GM13976 (cell line): ENCODE results near the gene CCDC40.

Source experiments
- DNase-seq: peaks from one replicate; pipeline ENCODE4 v3.0.0; 2012; ENCODE audit warnings: low spot score
- in situ Hi-C: fragments of 300-500 bp; cut with MboI; formaldehyde crosslinking; loops from one replicate; pipeline ENCODE4 v1.12.0; 2022; ENCODE audit warnings: low sequenced_read_pairs, mixed read lengths, inconsistent platforms; ENCODE audit not compliant: unreplicated experiment
- TF ChIP-seq, protein P1 (sequence below): IDR thresholded peaks from 2 replicates; pipeline ENCODE4 v1.5.1; 2012; ENCODE audit warnings: borderline replicate concordance, mild to moderate bottlenecking; ENCODE audit not compliant: insufficient read depth; ENCODE audit errors: extremely low read depth, missing control alignments, control extremely low read depth

The CCDC40 gene

DNA sequence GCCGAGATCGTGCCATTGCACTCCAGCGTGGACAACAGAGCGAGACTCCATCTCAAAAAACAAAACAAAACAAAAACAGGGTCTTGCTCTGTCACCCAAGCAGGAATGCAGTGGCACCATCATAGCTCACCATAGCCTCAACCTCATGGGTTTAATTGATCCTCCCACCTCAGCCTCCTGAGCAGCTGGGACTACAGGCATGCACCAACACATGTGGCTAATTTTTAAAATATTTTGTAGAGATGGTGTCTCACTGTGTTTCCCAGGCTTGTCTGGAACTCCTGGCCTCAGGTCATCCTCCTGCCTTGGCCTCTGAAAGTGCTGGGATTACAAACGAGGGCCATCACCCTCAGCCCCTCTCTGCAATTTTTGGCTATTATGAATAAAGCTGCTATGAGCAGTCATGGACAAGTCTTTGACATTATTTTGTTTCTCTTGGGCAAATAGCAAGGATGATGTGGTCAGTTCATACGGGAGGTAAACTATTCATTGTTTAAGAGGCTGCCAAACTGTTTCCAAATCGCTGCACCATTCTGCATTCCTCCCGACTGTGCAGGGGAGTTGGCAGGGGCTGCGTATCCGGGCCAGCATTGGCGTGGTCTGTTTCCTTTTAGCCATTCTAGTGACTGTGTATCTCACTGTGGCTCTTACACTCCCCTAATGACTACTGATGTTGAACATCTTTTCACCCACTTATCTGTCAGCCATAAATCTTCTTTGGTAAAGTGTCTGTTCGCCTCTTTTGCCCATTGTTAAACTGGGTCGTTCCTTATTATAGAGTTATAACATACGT, 89.4 kb downstream of the CCDC40 start:
- TF ChIP-seq, protein P1, sequence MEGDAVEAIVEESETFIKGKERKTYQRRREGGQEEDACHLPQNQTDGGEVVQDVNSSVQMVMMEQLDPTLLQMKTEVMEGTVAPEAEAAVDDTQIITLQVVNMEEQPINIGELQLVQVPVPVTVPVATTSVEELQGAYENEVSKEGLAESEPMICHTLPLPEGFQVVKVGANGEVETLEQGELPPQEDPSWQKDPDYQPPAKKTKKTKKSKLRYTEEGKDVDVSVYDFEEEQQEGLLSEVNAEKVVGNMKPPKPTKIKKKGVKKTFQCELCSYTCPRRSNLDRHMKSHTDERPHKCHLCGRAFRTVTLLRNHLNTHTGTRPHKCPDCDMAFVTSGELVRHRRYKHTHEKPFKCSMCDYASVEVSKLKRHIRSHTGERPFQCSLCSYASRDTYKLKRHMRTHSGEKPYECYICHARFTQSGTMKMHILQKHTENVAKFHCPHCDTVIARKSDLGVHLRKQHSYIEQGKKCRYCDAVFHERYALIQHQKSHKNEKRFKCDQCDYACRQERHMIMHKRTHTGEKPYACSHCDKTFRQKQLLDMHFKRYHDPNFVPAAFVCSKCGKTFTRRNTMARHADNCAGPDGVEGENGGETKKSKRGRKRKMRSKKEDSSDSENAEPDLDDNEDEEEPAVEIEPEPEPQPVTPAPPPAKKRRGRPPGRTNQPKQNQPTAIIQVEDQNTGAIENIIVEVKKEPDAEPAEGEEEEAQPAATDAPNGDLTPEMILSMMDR = no peak
- in situ Hi-C loops = no loop called here
- no peak for DNase-seq

DNA sequence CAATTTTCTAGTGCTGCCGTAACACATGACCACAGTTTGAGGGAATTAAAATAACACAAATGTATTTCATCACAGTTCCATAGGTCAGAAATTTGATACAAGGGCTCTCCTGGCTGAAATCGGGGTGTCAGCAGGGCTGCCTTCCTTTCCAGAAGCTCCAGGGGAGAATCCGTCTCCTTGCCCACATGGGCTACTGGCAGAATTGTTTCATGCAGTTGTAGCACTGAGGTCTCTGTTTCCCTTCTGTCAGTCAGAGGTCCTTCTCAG, 89.9 kb downstream of the CCDC40 start:
- in situ Hi-C loops = no loop called here
- DNase-seq = no peak
- TF ChIP-seq, protein P1 = no peak

DNA sequence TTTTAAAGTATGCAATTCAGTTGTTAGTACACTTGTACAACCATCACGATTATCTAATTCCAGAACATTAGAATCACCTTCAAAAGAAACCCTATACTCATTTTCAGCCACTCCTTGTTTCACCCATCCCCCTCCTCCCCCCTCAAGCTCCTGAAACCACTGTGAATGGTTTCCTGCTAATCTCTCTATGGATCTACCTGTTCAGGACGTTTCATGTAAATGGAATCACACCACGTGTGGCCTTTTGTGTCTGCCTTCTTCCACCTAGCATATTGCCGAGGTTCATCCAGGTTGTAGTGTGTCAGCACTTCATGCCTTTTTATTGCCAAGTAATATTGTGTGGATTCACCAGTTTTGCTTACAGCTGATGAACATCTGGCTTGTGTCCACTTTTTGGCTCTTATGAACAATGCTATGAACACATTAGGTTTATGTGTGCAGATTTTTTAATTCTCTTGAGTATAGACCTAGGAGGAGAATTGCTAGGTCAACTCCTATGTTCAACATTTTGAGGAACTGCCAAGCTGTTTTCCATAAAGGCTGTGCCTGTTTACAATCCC, 92.6 kb downstream of the CCDC40 start:
- in situ Hi-C loops = no loop called here
- TF ChIP-seq, protein P1 = no peak

DNA sequence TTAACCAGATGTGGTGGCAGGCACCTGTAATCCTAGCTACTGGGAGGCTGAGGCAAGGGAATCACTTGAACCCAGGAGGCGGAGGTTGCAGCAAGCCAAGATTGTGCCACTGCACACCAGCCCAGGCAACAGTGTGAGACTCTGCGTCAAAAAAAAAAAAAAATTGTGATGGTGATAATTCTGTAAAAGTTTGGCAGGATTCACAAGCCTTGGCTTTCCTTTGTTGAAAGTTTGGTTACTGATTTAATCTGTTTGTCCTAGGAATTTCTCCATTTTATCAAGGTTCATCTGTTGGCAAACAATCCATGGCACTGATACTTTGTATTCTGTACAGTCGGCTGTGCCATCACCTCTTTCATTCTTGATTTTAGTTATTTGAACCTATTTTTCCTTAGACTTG, 94.5 kb downstream of the CCDC40 start:
- no peak for DNase-seq
- TF ChIP-seq, protein P1 = no peak
- in situ Hi-C loops = no loop called here

More for the DNA sequence above, 92.6 kb downstream of the CCDC40 start:
- DNase-seq = no peak

DNA sequence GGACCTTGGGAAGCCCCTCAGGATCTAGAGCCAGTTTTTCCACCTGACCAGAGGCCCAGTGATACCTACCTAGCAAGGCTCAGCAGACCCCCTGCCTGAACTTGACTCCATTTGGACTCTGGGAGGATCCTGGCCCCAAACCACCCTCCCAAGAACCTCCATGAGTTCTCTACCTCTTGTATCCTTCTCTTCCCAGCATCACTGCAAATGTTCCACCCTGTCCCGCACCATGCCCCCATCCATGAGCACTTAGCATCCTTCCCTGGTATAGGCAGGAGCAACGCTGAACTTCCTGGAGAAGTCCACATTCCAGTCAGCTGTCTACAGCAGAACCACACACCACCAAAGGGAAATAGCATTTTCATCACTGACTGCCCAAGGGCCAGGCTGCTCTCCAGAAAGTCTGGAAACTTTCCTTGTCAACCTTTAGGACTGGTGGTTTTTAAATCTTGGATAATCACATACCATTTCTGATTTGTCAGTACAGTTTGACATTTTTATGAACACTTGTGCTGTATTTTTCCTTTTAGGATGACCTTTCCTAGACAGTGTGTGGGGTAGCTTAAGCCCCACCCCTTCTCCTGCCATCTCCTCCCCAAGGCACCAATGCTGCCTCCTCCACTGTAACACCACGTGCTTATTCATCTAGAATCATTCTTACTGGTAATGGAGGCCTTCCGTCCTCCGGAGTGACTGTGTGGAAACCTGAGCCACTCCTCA, 96.6 kb downstream of the CCDC40 start:
- TF ChIP-seq, protein P1 = no peak
- DNase-seq = no peak
- in situ Hi-C loops = no loop called here

DNA sequence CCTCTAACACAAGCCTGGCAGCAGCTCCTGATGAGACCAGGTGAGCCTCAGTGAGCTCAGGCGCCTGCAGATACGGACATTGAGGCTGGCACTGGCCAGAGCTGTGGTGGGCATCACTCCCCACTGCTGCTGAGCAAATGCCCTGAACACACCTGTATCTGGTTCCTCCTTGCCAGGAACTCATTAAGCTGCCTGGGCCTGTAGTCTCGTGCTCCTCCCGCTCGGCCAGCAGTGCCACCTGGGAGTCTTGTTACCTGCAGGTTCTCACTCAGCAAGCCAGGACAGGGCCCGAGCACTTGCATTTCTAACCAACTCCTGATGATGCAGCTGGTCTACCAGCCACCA, 97.2 kb downstream of the CCDC40 start:
- TF ChIP-seq, protein P1 = no peak
- in situ Hi-C loops = no loop called here
- no peak for DNase-seq
